AML-193 (cell line): Measurements from ENCODE around the gene MSANTD4.
"Not testable (repeated sequence)": the region's sequence is repeated elsewhere in the genome, so short reads cannot be mapped to it uniquely, and the experiment has no call there.

Source experiments
- DNase-seq, 2 experiments: peaks; one replicate each; lab custom pipeline; 2025; lab: John Stamatoyannopoulos, UW

Gene MSANTD4

GRCh38 chr11:106021967-106022794, at the start of gene MSANTD4:
Gene MSANTD4 (minus strand): TSS chr11:106022240. CDS start chr11:106010917, 11,323 bp downstream.
- peak; percentile 97 for DNase-seq

DNA sequence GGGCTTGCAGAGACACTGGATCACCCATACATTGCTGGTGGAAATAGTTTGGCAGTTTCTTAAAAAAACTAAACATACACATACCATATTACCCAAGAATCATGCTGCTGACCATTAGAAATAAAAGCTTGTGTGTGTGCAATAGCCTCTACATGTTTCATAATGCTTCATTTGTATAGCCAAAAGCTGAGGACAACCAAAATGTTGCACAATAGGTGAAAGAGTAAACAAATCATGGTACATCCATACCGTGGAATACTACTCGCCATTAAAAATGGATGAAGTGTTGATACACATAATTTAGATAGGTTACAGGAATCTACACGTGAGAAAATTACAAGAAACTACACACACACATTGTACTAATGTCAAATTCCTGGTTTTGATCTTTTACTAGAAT, 48.6 kb upstream of the MSANTD4 start:
- no peak for DNase-seq

DNA sequence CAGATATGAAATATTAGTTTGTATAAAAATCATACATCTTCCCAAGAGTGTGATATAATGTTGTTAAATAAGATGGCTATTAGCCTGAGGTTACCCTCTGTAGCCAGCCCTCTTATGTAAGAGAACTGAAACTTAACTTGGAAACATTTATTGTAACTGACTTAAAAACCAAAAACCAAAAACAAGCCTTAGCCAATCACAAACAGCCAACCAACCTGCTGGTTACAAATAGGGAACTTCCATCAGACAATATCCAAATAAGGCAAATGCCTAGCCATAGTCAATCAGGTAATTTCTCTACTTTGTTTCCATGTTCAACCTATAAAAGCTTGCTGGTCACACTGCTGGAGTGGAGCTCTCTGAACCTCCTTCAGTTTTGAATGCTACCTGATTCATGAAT, 41.0 kb upstream of the MSANTD4 start:
- DNase-seq: no peak

DNA sequence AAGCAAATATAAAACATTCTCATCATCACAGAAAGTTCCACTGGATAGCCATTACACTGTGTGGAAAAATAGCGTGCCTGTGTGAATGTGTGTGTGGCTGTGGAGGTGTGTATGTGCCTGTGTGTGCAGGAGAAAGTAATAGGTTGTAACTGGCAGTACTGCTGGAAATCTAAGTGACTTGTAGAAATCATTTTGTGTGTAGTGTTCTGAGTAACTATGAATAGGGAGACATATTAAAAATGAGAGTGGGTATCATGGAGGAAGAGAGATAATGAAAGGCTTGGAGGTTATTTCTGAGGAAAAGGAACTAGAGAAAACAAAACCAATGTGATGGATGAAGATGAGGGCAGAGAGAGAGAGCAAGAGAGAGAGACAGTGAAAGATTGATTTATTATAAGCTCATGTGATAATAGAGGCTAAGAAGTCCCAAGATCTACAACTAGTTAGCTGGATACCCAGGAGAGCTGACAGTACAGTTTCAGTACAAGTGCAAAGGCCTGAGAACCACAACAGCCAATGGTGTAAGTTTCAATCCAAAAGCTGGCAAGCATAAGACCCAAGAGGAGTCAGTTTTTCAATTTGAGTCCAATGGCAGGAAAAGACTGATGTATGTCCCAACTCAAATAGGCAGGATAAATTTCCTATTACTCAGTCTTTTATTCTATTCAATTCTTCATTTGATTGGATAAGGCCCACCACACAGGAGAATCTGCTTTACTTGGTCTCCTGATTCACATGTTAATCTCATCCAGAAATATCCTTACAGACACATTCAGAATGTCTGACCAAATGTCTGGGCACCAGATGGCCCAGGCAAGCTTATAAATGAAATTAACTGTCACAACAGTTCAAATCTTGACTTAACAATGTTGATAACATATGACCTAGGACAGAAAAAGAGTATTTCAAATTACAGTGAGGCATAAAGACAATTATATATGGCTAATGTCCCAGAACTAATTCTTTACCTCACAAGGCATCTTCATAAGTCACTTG, 40.2 kb upstream of the MSANTD4 start:
- no peak for DNase-seq

- DNase-seq: no peak
These were observed 39.3 kb upstream of the MSANTD4 start for GRCh38 chr11:106061249-106061784.

DNA sequence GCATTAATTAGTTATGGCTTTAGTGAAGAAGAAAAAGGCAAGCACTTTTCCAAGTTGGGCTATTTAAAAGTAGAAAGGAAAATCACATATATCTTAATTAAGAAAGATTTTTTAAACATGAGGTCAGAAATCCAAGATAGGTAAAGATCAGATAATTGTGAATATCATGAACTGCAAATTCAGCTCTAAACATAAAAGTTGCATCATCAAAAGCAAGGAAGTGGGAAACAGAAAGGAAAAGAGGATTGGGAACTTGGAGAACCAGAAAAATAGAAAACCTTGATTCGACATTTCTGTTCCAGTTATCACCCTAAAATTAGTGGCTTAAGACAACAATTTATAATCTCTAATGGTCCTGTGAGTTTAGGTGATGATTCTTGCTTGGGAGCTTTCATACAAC, 37.6 kb upstream of the MSANTD4 start:
- DNase-seq: no peak

- DNase-seq: not testable (repeated sequence)
These were observed 36.3 kb upstream of the MSANTD4 start for GRCh38 chr11:106058377-106058776.

DNA sequence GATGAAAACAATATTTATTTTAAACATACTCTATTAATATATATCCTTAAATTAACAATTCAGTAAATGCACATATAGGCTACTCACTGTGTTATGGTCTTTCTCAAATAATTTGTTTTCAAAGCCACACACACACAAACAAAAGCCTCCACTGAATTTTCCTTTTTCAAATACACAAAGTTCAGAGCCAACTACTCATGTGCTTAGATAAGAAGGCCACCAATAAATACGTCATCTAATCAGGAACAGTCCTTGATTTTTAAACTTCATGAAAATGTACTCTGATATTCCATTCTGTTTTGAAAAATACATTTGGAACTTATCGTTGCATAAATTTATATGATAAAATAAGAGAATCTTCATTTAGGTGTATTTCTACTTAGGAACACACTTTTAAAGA, 29.1 kb upstream of the MSANTD4 start:
- DNase-seq: no peak

- DNase-seq: no peak
These were observed 27.9 kb upstream of the MSANTD4 start for GRCh38 chr11:106049727-106050476.

GRCh38 chr11:106047631-106048030, 25.6 kb upstream of the MSANTD4 start:
- no peak for DNase-seq

- no peak for DNase-seq
These were observed 21.5 kb upstream of the MSANTD4 start for GRCh38 chr11:106043540-106043939.

DNA sequence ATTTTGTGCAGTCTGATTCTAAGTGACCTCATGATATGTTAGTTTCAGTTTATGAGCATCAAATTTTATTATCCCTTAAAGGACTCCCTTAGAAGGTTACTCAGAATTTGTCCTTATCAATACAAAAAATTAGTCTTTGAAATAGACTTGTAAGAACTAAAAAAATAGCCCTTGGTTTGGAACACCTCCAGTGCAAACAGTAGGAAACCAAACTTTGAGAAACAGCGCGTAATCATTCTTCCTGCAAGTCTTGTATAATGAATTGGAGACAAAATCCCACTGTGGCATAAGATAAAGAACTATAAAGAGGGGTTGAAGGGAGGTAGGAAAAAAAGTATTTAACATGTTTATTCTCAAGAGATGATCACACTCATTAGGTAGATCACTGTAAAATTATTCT, 10.8 kb upstream of the MSANTD4 start:
- DNase-seq: no peak

GRCh38 chr11:106031936-106032335, 9.9 kb upstream of the MSANTD4 start:
- no peak for DNase-seq

GRCh38 chr11:106031202-106031810, 9.3 kb upstream of the MSANTD4 start:
- DNase-seq: no peak

DNA sequence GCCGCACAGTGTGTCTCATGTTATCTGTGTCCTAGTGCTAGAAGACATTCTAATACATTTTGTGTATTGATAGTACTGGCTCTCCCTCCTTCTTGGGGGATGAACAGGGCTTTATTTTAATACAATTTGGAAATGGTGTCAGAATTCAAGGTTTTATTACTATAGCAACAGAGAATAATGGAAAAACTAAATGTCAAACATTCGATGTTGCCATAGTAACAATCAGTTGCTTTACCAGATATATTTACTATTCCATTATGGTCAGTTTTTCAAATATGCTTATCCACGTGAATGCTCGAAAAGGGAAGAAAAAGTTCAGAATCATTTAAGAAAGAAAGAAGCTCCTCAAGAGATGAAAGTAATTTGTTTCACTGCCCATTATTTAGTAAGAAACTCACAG, 8.6 kb upstream of the MSANTD4 start:
- DNase-seq: no peak

- DNase-seq: no peak
These were observed 795 bp upstream of the MSANTD4 start for GRCh38 chr11:106022795-106023275.

DNA sequence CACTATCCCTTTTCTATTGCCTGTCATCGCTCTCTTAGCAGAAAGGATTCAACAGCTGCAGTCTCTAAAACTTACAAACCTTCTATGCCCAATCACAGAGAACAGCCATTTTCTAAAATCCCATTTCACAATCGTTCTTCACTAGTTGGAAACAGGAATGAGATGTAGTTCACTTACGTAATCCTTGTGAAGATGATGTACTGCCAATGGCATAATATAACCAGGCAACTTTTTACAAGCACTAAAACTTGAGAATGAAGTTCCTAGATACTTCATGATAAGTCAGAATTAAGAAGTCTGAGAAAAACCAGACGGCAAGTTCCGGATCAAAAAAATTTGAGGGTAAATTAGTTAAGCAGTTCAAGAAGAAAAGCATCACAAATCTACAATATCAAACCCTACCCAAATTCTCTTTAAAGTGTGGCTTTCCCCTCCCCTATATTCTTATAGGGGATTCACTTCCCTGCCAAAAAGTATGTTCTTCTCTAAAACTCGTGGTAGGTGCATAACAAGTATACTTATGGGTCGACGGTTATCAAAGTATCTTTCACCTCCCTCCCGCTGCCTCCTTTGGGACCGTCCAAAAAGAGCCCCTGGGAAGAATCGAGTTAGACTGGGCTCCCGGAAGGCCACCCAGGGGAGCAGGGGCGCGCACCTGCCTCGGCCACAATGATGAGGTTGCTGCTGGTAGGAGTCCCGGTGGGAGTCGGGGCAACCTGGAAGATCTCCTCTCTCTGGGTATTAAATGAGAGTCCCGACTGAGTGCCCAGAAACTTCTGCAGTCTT, 666 bp downstream of the MSANTD4 start:
- DNase-seq: peak; percentile 61 to 63

DNA sequence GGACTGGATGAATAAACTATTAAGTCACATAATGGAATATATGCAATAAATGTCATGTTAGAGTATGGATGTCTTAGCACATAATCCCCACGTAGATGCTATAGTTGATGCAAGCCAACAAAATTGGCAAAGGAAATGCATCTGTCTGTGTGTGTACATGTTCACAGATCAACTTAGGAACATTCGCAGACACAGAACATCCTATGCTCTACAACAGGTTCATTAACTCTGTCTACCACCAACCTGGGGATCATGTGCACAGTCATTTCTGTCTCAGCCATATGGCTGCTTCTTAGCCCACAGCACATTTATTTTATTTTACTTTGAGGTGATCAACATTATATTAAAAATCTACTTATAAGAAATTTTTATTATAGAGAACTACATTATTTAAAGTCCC, 4.9 kb downstream of the MSANTD4 start:
- DNase-seq: no peak

- no peak for DNase-seq
These were observed 7.0 kb downstream of the MSANTD4 start for GRCh38 chr11:106015066-106015465.

- no peak for DNase-seq
These were observed 7.4 kb downstream of the MSANTD4 start for GRCh38 chr11:106014620-106015019.
